Activated CD8-positive, alpha-beta memory T cell treated with anti-CD3 and anti-CD28 coated beads for 36 hours (primary cell): ENCODE measurements around the gene TENM4. TPM values are rescaled to one million over a fixed set of nuclear protein-coding genes. Genes with fewer than 3 reads are reported as not detected.

Experiments used
- CTCF ChIA-PET: fragments of 350-600 bp; sonication (Branson Sonifier 250); formaldehyde crosslinking; loops from one replicate; lab custom pipeline; 2021; ENCODE audit warnings: antibody characterized with exemption; lab: Charles Lee
- POLR2A ChIA-PET: fragments of 350-600 bp; sonication (Branson Sonifier 250); formaldehyde crosslinking; loops from one replicate; lab custom pipeline; 2021; ENCODE audit warnings: antibody characterized with exemption; lab: Charles Lee
- total RNA-seq, 2 experiments: library from RNA; stranded (reverse); gene quantifications; one replicate each; pipeline ENCODE4 v1.2.3, GENCODE V29; 2021

Gene TENM4
- total RNA-seq, 2 experiments from 2014 or later = not detected

DNA sequence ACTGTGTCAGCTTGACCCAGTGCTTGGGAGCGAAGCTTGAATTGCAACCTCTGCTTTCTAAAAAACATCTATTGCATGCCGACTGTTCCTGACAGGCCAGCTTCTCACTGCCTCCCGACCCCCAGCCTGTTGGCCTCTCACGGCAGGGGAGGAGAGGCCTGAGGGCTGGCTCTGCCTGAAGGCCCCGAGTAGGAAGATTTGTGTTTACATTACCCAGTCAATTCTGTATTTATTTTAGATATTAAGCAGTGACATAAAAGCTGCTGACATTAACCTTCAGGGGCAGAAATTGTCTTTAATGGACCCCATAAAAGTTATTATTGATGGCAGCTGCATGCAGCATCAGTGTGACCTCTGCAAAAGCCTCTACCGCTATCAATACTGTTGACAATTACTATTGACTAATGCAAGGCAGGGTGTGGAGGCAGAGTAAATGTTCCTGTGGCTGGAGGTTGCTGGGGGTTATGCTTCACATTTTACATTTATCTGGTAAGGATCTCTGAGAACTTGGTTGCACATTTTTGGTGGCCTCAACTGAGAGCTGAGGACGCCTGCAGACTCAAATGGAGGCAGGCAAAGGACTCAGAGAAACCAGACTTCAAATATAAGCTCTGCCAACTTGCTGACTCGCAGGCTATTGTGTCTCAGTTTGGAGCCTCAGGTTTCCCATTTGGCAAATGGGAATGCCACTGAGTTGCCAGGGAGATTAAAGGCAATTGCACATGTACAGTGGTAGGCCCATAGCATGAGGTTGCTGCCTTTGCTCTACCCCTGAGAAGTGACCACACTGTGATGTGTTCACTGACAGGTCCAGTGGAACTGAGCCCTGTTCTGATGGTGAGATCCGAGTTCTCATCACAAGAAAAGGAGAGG, 380.5 kb downstream of the TENM4 start:
- ChIA-PET CTCF (no interaction called here), POLR2A (no interaction called here)

DNA sequence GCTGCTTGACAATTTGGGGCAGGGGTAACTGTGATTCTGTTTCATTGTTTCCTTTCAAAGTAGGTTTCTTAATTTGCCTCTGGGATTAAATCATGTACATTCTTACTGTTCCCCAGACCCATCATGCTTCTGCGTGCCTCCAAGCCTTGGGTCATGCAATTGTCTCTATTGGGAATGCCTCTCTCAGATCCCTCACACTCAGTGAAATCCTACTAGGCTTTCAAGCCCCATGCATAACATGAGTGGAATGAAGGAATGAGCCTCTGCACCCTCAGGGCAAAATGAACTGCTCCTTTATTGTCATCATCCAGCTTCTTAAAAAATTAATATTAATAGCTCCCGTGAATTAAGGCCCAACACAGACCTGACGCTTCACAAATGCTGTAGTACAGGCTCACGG, 381.7 kb downstream of the TENM4 start:
- CTCF ChIA-PET = no interaction called here
- POLR2A ChIA-PET = no interaction called here

DNA sequence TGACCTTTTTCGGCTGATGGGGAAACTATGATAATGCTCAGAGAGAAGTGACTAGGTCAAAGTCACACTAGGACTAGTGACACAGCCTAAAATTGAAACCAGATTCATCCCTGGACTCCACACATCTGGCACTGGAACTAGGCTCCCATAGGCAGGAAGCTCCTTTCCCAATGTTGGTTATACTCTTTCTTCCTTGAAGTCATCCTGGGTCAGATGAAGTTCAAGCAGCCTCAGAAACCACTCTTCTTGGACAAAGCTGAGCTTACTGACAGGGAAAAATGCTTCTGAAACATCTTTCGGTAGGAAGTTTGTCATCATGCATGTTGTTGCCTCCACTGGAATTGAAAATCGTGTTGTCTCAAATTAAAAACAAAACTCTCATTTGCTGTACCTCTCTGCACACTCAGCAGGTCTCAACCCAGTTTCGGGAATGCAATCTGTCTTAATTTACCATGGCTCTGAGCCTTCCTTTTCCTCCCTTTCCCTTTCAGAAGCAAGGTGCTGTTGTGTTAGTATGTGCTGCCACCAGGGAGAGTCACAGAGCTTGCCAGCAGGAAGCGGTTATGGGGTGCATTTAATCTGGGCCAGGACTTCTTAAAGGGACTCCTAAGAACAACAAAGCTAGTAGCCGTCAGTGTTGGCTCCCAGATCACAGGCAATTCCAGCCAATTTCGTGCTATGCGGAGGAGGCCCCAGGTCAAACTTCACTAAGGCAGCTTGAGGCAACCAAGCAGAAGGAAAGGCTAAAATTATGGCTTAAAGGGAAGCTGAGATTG, 384.8 kb downstream of the TENM4 start:
- POLR2A ChIA-PET = no interaction called here
- CTCF ChIA-PET = no interaction called here

DNA sequence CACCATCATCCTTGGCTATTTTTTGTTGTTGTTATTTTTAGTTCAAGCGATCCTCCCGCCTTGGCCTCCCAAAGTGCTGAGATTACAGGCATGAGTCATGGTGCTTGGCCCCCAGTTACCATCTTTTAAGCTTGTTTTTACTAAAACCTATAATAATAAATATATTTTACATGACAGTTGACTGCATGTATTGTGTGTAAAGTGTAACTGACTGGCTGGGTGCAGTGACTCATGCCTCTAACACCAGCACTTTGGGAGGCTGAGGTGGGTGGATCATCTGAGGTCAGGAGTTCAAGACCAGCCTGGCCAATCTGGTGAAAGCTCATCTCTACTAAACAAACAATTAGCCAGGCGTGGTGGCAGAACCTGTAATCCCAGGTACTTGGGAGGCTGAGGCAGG, 386.2 kb downstream of the TENM4 start:
- ChIA-PET CTCF (no interaction called here), POLR2A (interaction anchor here (0.7 kb wide), 1 partner anchor 426 kb away, joined by 4 read pairs; no protein-coding TSS in a partner anchor)

DNA sequence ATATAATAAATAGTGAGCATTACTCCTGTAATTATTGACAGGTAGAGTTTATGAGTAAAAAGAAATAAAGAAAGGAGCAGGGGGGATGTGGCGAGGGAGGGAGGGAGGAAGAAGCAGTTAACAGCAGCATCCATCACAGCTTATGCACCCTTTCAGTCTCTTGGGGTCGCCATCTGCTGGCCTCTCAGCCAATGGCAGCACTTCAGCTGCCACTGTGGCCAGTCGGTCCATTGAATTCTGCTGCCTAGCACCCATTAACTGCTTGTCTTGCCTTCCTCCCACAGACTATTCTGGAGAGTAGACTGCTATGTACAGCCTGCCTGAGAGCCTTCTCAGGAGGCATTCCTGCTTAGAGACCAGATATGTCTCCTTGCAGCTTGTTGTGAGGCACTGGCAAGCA, 388.3 kb downstream of the TENM4 start:
- ChIA-PET POLR2A (no interaction called here), CTCF (no interaction called here)

DNA sequence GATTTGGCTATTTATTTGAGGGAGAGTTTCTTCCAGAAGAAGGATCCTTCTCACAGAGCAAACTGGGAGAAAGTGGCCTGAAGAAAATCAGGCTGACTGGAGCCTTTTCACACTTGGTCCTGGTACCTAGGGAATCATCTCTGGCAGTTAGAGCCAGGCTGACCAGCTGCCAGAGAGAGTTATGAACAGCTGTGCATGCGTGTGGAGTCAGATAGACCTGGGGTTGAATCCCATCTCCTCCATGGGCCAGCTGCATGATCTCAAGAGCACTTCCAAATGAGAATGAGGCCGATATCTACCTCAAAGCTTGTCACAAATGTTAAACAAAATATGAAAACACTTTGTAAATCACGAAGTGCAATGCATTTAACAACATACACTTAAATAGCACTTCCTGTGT, 390.0 kb downstream of the TENM4 start:
- ChIA-PET CTCF (no interaction called here), POLR2A (no interaction called here)

DNA sequence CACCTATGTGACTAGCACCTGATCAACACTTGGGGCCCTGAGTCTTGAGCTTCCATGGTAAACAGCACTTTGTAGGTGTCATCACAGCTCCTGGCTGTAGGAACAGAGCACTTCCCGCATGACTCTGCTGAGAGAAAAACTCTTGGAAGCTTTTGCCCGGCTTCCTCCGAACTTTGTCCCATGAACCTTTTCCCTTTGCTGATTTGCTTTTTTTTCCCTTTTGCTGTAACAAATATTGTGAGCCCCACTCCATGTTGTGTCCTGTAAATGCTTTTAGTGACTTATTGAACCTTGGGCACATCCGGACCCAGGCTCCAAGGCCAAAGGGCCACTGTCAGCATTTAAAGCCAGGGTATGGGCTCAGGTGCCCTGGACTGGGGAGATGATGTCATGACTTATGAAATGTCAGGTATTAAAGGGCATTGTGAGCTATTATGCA, 391.1 kb downstream of the TENM4 start:
- CTCF ChIA-PET = no interaction called here
- POLR2A ChIA-PET = no interaction called here

DNA sequence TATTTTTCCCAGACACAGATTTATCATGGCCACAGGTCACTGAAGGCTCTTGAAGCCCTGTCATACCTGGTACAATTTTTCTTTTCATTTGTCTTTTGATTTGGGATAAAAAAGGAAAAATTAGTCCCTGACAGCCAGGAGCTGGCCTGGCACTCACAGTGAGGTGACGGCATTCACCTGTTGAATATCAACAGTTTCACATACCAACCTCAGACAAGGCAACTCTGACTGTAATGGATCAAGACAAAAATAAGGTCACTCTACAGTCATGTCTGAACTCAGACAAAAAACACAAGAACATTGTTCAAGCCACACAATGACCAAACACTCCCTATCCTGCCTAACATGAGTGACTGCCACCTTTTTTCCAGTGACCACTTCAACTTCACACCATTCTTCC, 392.9 kb downstream of the TENM4 start:
- ChIA-PET POLR2A (no interaction called here), CTCF (no interaction called here)

DNA sequence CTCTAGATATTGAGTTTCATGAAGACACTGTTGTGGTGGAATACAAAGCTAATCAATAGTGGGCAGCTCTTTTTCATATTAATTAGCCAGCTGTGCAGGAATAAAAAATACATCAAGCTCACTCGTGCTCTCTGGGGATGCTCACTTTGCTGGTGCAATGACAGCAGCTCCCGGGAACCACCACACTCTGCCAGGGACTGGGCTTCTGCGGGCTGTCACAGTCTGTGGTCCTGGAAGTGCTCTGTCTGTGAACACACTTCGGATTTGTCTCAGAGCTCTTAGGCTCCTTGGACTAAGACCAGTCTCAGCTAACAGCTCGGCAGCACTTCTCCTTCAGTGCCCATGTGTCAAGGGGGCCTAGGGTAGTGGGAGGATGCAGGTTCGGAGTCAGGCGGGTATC, 393.5 kb downstream of the TENM4 start:
- ChIA-PET POLR2A (no interaction called here), CTCF (no interaction called here)

DNA sequence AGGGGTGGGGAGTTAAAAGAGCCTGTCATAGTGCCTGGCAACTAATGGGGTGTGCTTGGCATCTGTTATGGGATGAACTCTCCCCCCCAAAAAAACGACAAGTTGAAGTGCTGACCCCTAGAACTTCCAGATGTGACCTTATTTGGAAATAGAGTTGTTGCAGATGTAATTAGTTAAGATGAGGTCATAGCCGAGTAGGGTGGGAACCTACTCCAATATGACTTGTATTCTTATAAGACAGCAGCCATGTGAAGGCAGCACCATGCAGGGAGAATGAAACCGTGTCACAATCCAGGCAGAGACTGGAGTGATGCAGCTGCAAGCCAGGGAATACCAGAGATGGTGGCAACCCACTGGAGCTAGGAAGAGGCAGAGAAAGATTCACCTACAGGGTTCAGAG, 394.5 kb downstream of the TENM4 start:
- ChIA-PET POLR2A (no interaction called here), CTCF (no interaction called here)

DNA sequence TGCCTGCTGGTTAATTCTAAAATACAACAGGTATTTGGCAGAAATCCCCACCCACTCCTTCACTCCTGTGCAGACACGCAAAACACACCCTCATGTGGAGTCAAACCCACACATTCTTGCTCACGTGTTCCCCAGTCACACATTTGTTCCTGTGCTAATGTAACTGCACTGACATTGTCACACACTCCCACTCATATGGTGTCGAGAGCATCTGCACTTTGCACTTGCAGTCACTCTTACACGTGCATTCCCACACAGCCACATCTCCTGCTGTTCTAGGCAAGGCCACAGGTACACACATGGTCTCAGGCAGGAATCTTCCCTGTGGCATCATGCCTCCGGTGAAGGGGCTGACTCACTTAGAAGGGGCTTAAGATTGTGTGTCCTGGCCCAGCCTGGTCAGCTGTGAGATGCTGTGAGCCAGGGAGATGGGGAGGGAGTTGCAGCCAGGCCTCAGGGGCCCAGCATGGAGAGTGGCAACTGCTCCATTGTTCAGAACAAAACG, 395.0 kb downstream of the TENM4 start:
- ChIA-PET POLR2A (no interaction called here), CTCF (no interaction called here)

DNA sequence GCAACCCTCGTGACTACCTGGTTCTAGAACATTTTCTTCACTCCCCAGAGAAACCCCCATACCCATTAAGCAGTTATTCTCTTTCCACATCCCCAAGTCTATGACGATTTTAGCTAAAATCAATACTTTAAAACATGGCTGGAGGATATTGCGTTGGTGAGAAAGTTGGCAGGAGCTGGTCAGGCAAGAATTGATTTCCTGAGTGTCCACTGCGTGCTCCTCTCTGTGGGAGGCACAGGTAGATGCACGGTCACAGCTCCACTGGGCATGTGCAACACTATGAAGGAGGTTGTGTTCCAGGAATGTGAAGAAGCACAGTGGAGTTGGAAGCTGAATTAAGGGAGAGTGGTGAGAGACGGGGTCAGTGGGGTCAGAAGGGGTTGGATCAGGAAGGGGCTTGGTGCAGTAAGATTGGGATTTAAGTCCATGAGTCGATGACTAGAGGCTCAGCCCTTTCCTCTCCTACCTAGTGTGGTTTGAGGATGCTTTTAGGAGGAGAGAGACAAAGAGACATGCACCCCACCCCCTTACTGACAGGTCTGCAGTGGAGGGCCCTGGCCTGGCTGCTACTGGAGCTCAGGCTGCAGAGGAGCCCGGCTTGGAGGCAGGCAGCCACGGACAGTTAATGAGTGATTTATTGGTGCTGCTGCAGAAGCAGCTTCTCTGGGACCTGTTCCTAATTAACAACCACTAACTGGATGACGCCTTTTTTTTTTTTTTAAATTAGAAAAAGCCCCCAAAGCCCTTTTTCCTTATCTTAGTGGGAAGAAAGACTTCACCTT, 395.6 kb downstream of the TENM4 start:
- ChIA-PET CTCF (no interaction called here), POLR2A (no interaction called here)

DNA sequence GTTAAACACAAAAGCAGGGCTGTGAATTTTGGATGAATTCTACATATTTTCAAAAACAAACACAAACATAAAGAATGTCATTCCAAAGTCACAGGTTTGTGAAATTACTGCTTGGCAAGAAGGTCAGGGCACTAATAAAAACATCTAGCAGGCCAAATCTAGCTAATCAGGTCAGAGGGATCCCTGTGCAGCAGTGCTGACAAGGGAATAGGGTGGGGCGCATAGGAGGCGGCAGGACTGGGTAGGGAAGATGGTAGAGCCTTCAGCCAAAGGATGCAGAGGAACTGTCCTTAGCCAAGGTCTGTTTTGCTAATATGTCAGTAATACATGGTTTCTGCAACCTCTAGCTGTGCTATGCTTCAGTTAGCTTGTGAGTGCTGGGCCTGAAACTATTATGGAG, 396.6 kb downstream of the TENM4 start:
- POLR2A ChIA-PET = no interaction called here
- CTCF ChIA-PET = no interaction called here

DNA sequence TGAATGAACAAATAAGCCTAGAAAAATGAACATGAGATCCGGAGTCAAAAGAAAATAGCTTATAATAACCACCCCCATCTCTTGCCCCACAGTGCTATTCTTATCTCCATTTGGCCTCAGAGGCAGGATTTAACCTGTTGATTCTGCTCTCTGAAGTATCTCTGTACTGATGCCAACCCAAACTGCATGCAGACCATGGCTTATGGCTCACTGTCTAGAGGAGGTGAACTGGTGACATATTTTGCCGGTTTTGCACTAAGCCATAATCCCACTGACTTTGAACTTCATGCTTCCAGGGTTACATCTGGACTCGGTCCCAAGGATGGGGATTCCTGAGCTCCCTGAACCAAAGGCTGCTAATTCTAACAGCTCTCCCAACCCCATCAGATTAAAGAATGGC, 397.1 kb downstream of the TENM4 start:
- CTCF ChIA-PET = no interaction called here

DNA sequence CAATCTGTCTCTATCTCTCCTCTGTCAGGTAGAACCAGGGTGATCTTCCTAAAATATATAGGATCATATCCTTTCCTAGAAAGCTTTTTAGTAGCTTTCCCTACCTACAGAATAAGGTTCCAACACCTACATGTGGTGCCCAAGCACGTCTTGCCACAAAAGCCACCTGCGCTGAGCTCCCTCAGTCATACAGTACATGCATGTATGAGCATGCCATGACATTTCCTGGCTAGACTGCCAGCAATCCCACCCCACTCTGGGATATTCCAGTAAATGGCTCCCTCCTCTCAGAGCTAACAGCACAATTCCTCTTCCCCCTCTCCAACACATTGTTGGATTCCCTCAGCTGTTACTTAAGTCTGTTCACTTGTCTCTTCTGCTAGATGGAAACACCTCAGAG, 398.0 kb downstream of the TENM4 start:
- ChIA-PET CTCF (no interaction called here), POLR2A (interaction anchor here (0.6 kb wide), 1 partner anchor 37 kb away, joined by 5 read pairs; no protein-coding TSS in a partner anchor)

More for the DNA sequence above, 397.1 kb downstream of the TENM4 start:
- POLR2A ChIA-PET = no interaction called here

DNA sequence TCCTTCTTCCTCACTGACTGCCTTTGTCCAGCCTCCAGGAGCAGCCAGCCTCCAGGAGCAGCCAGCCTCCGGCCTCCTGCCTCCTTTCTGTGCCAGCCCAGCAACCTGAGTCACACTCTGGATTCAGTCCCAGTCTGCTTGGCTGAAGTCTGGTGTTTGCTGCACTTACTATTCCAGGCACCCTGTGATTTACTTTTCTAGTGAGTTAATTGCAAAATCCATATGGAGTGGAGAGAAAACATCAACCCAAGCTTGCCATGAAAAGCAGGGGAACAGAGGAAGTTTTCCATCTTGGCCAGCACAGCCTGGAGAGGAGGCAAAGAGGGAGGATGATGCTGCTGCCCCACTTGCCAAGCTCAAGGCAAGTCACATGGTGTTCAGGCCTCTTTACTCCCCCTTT, 400.5 kb downstream of the TENM4 start:
- ChIA-PET POLR2A (no interaction called here), CTCF (no interaction called here)

DNA sequence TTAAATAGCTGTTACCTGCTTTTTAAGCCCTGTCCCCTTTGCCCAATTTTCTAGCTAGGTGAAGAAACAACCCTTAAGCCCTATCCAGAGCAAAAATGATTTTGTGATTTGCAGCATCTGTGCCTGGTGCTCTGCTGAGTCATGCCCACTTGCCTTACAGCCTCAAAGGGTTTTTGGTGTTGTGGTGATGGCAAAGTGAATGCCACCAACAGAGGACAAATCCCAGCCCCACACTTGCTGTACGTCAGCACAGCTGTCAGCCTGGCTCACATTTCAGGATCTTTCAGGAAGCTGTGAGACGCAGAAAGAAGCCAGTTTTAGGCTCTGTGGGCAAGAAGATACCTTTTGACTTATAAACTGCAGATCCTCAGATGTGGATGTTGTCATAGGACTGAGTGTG, 401.7 kb downstream of the TENM4 start:
- POLR2A ChIA-PET = no interaction called here

DNA sequence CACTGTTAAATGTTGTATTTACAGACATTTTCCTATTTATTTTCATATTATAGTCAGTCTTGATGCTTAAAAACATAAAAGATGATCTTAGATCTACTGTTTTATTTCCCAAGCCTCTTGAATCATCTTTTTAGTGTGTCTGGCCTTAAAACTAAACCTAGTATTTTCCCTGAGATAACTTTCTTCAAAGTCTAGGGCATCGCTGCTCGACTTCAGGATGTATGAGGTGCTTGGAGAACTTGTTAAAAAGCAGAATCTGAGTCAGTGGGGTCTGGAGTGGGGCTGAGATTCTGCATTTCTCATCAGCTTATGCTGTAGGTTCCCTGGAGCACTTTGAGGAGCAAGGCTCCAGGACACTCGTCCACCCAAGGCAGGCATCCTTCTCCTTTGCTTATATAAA, 404.9 kb downstream of the TENM4 start:
- CTCF ChIA-PET = no interaction called here

More for the DNA sequence above, 401.7 kb downstream of the TENM4 start:
- CTCF ChIA-PET = interaction anchor here (0.6 kb wide), 1 partner anchor 76 kb away, joined by 5 read pairs; no protein-coding TSS in a partner anchor

DNA sequence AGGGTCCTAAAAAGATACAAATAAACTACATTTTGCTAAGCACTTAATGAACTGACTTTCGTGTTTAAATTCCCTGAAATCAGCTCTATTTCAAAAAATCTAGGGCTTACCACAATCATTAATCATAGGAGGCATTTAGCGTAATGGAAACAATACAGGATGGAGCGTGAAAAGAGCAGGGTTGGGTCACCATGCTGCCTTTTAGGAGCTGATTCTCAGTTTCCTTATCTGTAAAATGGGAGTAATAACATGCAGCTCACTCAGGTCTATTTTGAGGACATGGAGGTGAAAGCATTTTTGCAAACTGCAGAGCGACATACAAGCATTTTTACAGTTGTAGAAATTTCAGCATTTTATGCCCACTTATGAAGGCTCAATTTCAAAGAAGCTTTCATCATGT, 407.0 kb downstream of the TENM4 start:
- ChIA-PET POLR2A (no interaction called here), CTCF (no interaction called here)

More for the DNA sequence above, 404.9 kb downstream of the TENM4 start:
- POLR2A ChIA-PET = no interaction called here

DNA sequence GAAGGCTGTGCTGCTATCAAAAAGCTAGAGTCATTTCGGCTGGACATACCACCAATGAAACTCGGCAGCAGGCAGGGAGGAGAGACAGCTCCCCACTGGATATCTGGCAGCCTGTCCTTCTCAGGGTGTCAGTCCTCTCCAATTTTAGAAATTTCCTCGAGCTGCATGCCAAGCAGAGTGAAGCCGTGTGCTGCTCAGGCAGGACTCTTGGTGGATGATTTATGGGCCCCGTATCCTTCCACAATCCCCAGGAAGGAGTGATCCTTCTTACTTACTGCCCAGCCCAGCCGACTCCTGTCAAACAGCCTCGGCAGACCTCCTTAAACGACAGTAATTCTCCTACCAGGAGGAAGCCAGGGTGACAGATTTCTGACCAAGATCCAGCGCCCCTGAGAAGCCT, 410.4 kb downstream of the TENM4 start:
- ChIA-PET POLR2A (no interaction called here), CTCF (no interaction called here)
